H1 (cell line): Measurements from ENCODE around the gene PRCD. TPM values are rescaled to one million over a fixed set of nuclear protein-coding genes. Genes with fewer than 3 reads are reported as not detected.

Source experiments
- CTCF ChIA-PET: fragments of 300-600 bp; sonication (Branson Sonifier 250); formaldehyde crosslinking; loops from one replicate; lab custom pipeline; 2021; ENCODE audit not compliant: partially characterized antibody; lab: Charles Lee
- POLR2A ChIA-PET: fragments of 300-600 bp; sonication (Branson Sonifier 250); formaldehyde crosslinking; loops from one replicate; lab custom pipeline; 2021; ENCODE audit warnings: inconsistent platforms; ENCODE audit not compliant: partially characterized antibody; lab: Charles Lee
- DNase-seq, 2 experiments: peaks; one replicate each; pipeline versions ENCODE4 v3.0.0 to v3.0.0-alpha.2; 2010 to 2022; ENCODE audit warnings: low spot score in 2 of 2, low read depth in 1 of 2, mixed read lengths in 1 of 2
- FAIRE-seq: peaks from 2 replicates; lab custom pipeline; 2011; peaks lifted over from hg19 to GRCh38; lab: Jason Lieb, UNC
- H2AFZ ChIP-seq: 2 replicates; pipeline ENCODE4 v1.8.1; 2012; ENCODE audit warnings: low read length, inconsistent platforms
- H2AK5ac ChIP-seq: 2 replicates; pipeline ENCODE4 v1.6.1; 2013; ENCODE audit warnings: low read depth, low read length
- H2BK120ac ChIP-seq: replicated peaks from 2 replicates; pipeline ENCODE3; 2013; ENCODE audit warnings: low read depth, low read length, inconsistent platforms
- H2BK12ac ChIP-seq: 2 replicates; pipeline ENCODE4 v1.6.1; 2013; ENCODE audit warnings: low read depth, low read length
- H2BK15ac ChIP-seq: 2 replicates; pipeline ENCODE4 v1.6.1; 2013; ENCODE audit warnings: low read length
- H2BK20ac ChIP-seq: 2 replicates; pipeline ENCODE4 v1.6.1; 2013; ENCODE audit warnings: low read length
- H2BK5ac ChIP-seq: 2 replicates; pipeline ENCODE4 v1.6.1; 2013; ENCODE audit warnings: low read depth, low read length
- H3K14ac ChIP-seq: 2 replicates; pipeline ENCODE4 v1.6.1; 2013; ENCODE audit warnings: inconsistent platforms; ENCODE audit not compliant: insufficient read length
- H3K18ac ChIP-seq: 2 replicates; pipeline ENCODE4 v1.6.1; 2013; ENCODE audit warnings: low read length; ENCODE audit errors: extremely low read depth
- H3K23ac ChIP-seq: 2 replicates; pipeline ENCODE4 v1.6.1; 2013; ENCODE audit warnings: inconsistent platforms; ENCODE audit not compliant: insufficient read length
- H3K23me2 ChIP-seq: 2 replicates; pipeline ENCODE4 v1.6.1; 2013; ENCODE audit warnings: low read depth, low read length
- H3K27ac ChIP-seq: 2 replicates; pipeline ENCODE4 v1.6.1; 2011; ENCODE audit warnings: low read depth, low read length, inconsistent platforms
- H3K27me3 ChIP-seq, 4 experiments: replicated peaks in 1 of 4; 1 replicate in 1 of 4; 2 replicates in 3 of 4; pipeline versions ENCODE4 v1.6.1 to v1.8.1; 2011 to 2013; ENCODE audit warnings: low read length in 3 of 4, mild to moderate bottlenecking in 3 of 4, inconsistent platforms in 2 of 4, mixed read lengths in 2 of 4, moderate library complexity in 1 of 4; ENCODE audit not compliant: control insufficient read depth in 3 of 4, insufficient read depth in 3 of 4; ENCODE audit errors: extremely low read depth in 1 of 4
- H3K36me3 ChIP-seq, 4 experiments: 2 replicates each; pipeline versions ENCODE4 v1.6.1 to v1.8.1; 2011 to 2013; ENCODE audit warnings: mild to moderate bottlenecking in 4 of 4, low read length in 3 of 4, moderate library complexity in 2 of 4, control low read depth in 1 of 4, inconsistent platforms in 1 of 4; ENCODE audit not compliant: insufficient read depth in 4 of 4, control insufficient read depth in 2 of 4
- H3K4ac ChIP-seq: replicated peaks from 2 replicates; pipeline ENCODE3; 2013; ENCODE audit warnings: low read length, low read depth, mixed read lengths, inconsistent platforms; ENCODE audit not compliant: insufficient read length
- H3K4me1 ChIP-seq, 4 experiments: replicated peaks in 1 of 4; 1 replicate in 1 of 4; 2 replicates in 3 of 4; pipeline versions ENCODE4 v1.6.1 to v1.8.1; 2011 to 2013; ENCODE audit warnings: low read length in 3 of 4, inconsistent platforms in 2 of 4, mixed read lengths in 1 of 4; ENCODE audit not compliant: insufficient read depth in 4 of 4, control insufficient read depth in 3 of 4
- H3K4me2 ChIP-seq, 2 experiments: 2 replicates each; pipeline versions ENCODE4 v1.6.1 to v1.8.1; 2011 to 2013; ENCODE audit warnings: low read depth in 2 of 2, low read length in 2 of 2, control low read depth in 1 of 2, inconsistent platforms in 1 of 2, mild to moderate bottlenecking in 1 of 2; ENCODE audit not compliant: insufficient read depth in 1 of 2
- H3K4me3 ChIP-seq, 4 experiments: fragments of 200-600, 300-600 bp in 1 of 4; sonication (generic), shearing (Covaris generic), sonication (Bioruptor Twin) in 1 of 4; 2 replicates each; pipeline versions ENCODE4 v1.5.1 to v1.8.1; 2011 to 2016; ENCODE audit warnings: low read length in 4 of 4, low read depth in 3 of 4, control low read depth in 2 of 4, inconsistent platforms in 2 of 4, mild to moderate bottlenecking in 2 of 4, mixed read lengths in 1 of 4, moderate library complexity in 1 of 4; ENCODE audit not compliant: insufficient read depth in 2 of 4; ENCODE audit errors: extremely low read depth in 1 of 4
- H3K56ac ChIP-seq: replicated peaks from 2 replicates; pipeline ENCODE3; 2013; ENCODE audit warnings: low read depth, mild to moderate bottlenecking, mixed read lengths, low read length, inconsistent platforms; ENCODE audit not compliant: insufficient read length
- H3K79me1 ChIP-seq: 2 replicates; pipeline ENCODE4 v1.6.1; 2013; ENCODE audit warnings: low read depth, low read length, control low read depth
- H3K79me2 ChIP-seq, 2 experiments: 2 replicates each; pipeline versions ENCODE4 v1.6.1 to v1.8.1; 2012 to 2013; ENCODE audit warnings: low read length in 2 of 2, mild to moderate bottlenecking in 2 of 2, inconsistent platforms in 1 of 2; ENCODE audit not compliant: insufficient read depth in 2 of 2, control insufficient read depth in 1 of 2
- H3K9ac ChIP-seq, 4 experiments: replicated peaks in 1 of 4; 1 replicate in 1 of 4; 2 replicates in 3 of 4; pipeline versions ENCODE4 v1.6.1 to v1.8.1; 2011 to 2013; ENCODE audit warnings: low read depth in 3 of 4, low read length in 3 of 4, control low read depth in 2 of 4, mild to moderate bottlenecking in 2 of 4, moderate library complexity in 2 of 4, inconsistent platforms in 1 of 4; ENCODE audit errors: extremely low read depth in 1 of 4
- H3K9me3 ChIP-seq, 2 experiments: 2 replicates each; pipeline versions ENCODE4 v1.6.1 to v1.8.1; 2012 to 2013; ENCODE audit warnings: mild to moderate bottlenecking in 2 of 2, moderate library complexity in 2 of 2, control low read depth in 1 of 2, inconsistent platforms in 1 of 2, low read depth in 1 of 2, low read length in 1 of 2, mixed read lengths in 1 of 2; ENCODE audit not compliant: insufficient read depth in 2 of 2
- H4K20me1 ChIP-seq, 2 experiments: replicated peaks in 1 of 2; 2 replicates each; pipeline versions ENCODE3 to v1.8.1; 2011 to 2013; ENCODE audit warnings: inconsistent platforms in 2 of 2, low read length in 2 of 2, mild to moderate bottlenecking in 1 of 2; ENCODE audit not compliant: insufficient read depth in 2 of 2, control insufficient read depth in 1 of 2
- H4K5ac ChIP-seq: 2 replicates; pipeline ENCODE4 v1.6.1; 2013; ENCODE audit warnings: low read length, low read depth, mixed read lengths, inconsistent platforms; ENCODE audit not compliant: insufficient read length
- H4K8ac ChIP-seq: 2 replicates; pipeline ENCODE4 v1.8.0; 2013; ENCODE audit warnings: mild to moderate bottlenecking, moderate library complexity, low read length, inconsistent platforms; ENCODE audit not compliant: insufficient read depth; ENCODE audit errors: extremely low read depth
- H4K91ac ChIP-seq: replicated peaks from 2 replicates; pipeline ENCODE3; 2013; ENCODE audit warnings: low read length, mixed read lengths, inconsistent platforms; ENCODE audit not compliant: insufficient read length
- JUN ChIP-seq: IDR thresholded peaks from 2 replicates; pipeline ENCODE4 v1.6.1; 2011; ENCODE audit warnings: low read depth, mild to moderate bottlenecking, improper control_type of control experiment, low read length
- KDM5A ChIP-seq: fragments of 200-600 bp; IDR thresholded peaks from 2 replicates; pipeline ENCODE4 v1.7.1; 2012; ENCODE audit warnings: mild to moderate bottlenecking, low read length, inconsistent platforms, mixed read lengths
- MAFK ChIP-seq: IDR thresholded peaks from 2 replicates; pipeline ENCODE4 v1.6.1; 2012; ENCODE audit warnings: low read depth, mild to moderate bottlenecking, improper control_type of control experiment, low read length
- POLR2AphosphoS5 ChIP-seq: IDR thresholded peaks from 2 replicates; pipeline ENCODE4 v1.6.1; 2011; ENCODE audit warnings: low read depth, low read length
- POU5F1 ChIP-seq: IDR thresholded peaks from 2 replicates; pipeline ENCODE4 v1.6.1; 2011; ENCODE audit warnings: low read depth, mild to moderate bottlenecking, low read length, moderate library complexity
- RXRA ChIP-seq: IDR thresholded peaks from 2 replicates; pipeline ENCODE4 v1.6.1; 2011; ENCODE audit warnings: low read depth, mild to moderate bottlenecking, low read length, moderate library complexity; ENCODE audit not compliant: insufficient read depth
- SIX5 ChIP-seq: IDR thresholded peaks from 2 replicates; pipeline ENCODE4 v1.6.1; 2011; ENCODE audit warnings: mild to moderate bottlenecking, low read depth, low read length
- SP2 ChIP-seq: IDR thresholded peaks from 2 replicates; pipeline ENCODE4 v1.6.1; 2012; ENCODE audit warnings: mild to moderate bottlenecking, low read length, inconsistent platforms
- SUZ12 ChIP-seq: fragments of 200-600 bp; sonication (generic); IDR thresholded peaks from 2 replicates; pipeline ENCODE4 v1.6.1; 2012; ENCODE audit warnings: mild to moderate bottlenecking, inconsistent platforms, low read length, moderate library complexity, mixed read lengths
- TAF1 ChIP-seq: IDR thresholded peaks from 2 replicates; pipeline ENCODE4 v1.6.1; 2011; ENCODE audit warnings: mild to moderate bottlenecking, low read depth, low read length
- TBP ChIP-seq: IDR thresholded peaks from 2 replicates; pipeline ENCODE4 v1.6.1; 2011; ENCODE audit warnings: low read depth, low read length, improper control_type of control experiment
- TCF12 ChIP-seq: IDR thresholded peaks from 2 replicates; pipeline ENCODE4 v1.6.1; 2011; ENCODE audit warnings: low read depth, mild to moderate bottlenecking, low read length
- WGBS, 2 experiments: shearing (Covaris generic) in 1 of 2; methylation state at CpG; one replicate each; pipeline versions ENCODE4 v1.1.6 to v1.1.7; 2013 to 2015; ENCODE audit warnings: low lambda C conversion rate in 2 of 2, mixed read lengths in 2 of 2, inconsistent platforms in 1 of 2, low coverage in 1 of 2, missing lambda C conversion rate in 1 of 2; ENCODE audit not compliant: insufficient replicate concordance in 2 of 2, insufficient coverage in 1 of 2, insufficient read length in 1 of 2; ENCODE audit errors: extremely low coverage in 1 of 2, missing lambda C conversion rate in 1 of 2; 5-methylcytosine and 5-hydroxymethylcytosine counted together
- polyA plus RNA-seq, 7 experiments: library from polyadenylated mRNA; depleted of rRNA in 3 of 7; stranded (reverse) in 5 of 7; unstranded in 2 of 7; fragments of >200 nt in 5 of 7; fragments of 200-250 nt in 2 of 7; gene quantifications; 1 replicate in 5 of 7; 2 replicates in 1 of 7; 4 replicates in 1 of 7; pipeline versions ENCODE4 v1.2.1 to v1.2.3, GENCODE V29; 2011 to 2013; ENCODE audit warnings: missing spikeins in 2 of 7, mixed read lengths in 2 of 7
- total RNA-seq: library from RNA; stranded (reverse); fragmentation: NEBNext Ultra II Directional; extraction: Animal tissue kit (Norgen Biotek cat#: 25700); gene quantifications from 2 replicates; pipeline ENCODE4 v1.2.1, GENCODE V29; 2021
- TF ChIP-seq, protein P1 (sequence below), 3 experiments: IDR thresholded peaks; 1 replicate in 2 of 3; 2 replicates in 1 of 3; pipeline versions ENCODE4 v1.5.1 to v1.6.1; 2011; ENCODE audit warnings: low read length in 3 of 3, mild to moderate bottlenecking in 3 of 3, inconsistent platforms in 2 of 3, low read depth in 1 of 3, moderate library complexity in 1 of 3; ENCODE audit not compliant: insufficient read depth in 1 of 3; ENCODE audit errors: control extremely low read depth in 1 of 3

PRCD gene
- total and polyA plus RNA-seq, 2 of the 8 experiments (the other 6 are each of a cell fraction or from before 2014, with no cell fraction given), result 0.77 to 2.1 TPM

GRCh38 chr17:76554131-76554530 lies 14.3 kb downstream of the PRCD start:
- H2AFZ ChIP-seq, result no peak overlapping the region
- no peak overlapping the region for H3K14ac ChIP-seq
- no peak overlapping the region for H3K27ac ChIP-seq
- peaks cover 2% of the 10 kb centered on the region; the same call in 1 of the 2 replicates for H3K23me2 ChIP-seq
- CTCF ChIA-PET, result interaction anchor here (0.7 to 1.5 kb wide), 7 partner anchors 8 to 128 kb away, joined by 3 to 6 read pairs (median 3); no protein-coding TSS in a partner anchor
- no peak overlapping the region for H3K9ac ChIP-seq
- H3K4me2 ChIP-seq, result no peak overlapping the region
- H2BK15ac ChIP-seq, result no peak overlapping the region
- H3K56ac ChIP-seq, result no peak overlapping the region
- peaks cover 0 to 5% (median 3%) of the 10 kb centered on the region in 4 experiments; a peak in 5 of 7 replicates for H3K4me1 ChIP-seq
- no peak overlapping the region for H4K91ac ChIP-seq
- POLR2A ChIA-PET, result interaction anchor here (1.6 kb wide), 1 partner anchor 12 kb away, joined by 4 read pairs; no protein-coding TSS in a partner anchor
- H2BK20ac ChIP-seq, result no peak overlapping the region
- H3K27me3 ChIP-seq, result no peaks in the 10 kb centered on the region
- no peak for FAIRE-seq
- no peaks in the 10 kb centered on the region for H4K20me1 ChIP-seq
- no peak overlapping the region for H2BK12ac ChIP-seq
- H3K9me3 ChIP-seq, result no peaks in the 10 kb centered on the region
- no peak overlapping the region for H3K4me3 ChIP-seq
- no peak overlapping the region for H3K23ac ChIP-seq
- H3K79me1 ChIP-seq, result no peaks in the 10 kb centered on the region
- no peak overlapping the region for H3K4ac ChIP-seq
- no peak overlapping the region for H4K5ac ChIP-seq
- WGBS, 2 experiments, result 83% methylated on average over 6 of the region's 6 CpGs; no CpG with 5 or more reads in 1 of the 2 experiments
- H3K36me3 ChIP-seq, result peaks cover 0 to 4% (median under 1%) of the 10 kb centered on the region in 4 experiments; a peak in 3 of 8 replicates
- DNase-seq, result no peak
- 0 out of 2 replicates have a peak overlapping the region, but pooled peaks have one; percentile 66 for H2BK5ac ChIP-seq
- peaks cover 13 to 16% of the 10 kb centered on the region in 2 experiments for H3K79me2 ChIP-seq
- no peak overlapping the region for H4K8ac ChIP-seq
- H3K18ac ChIP-seq, result no peak overlapping the region
- H2BK120ac ChIP-seq, result no peak overlapping the region
- H2AK5ac ChIP-seq, result no peak overlapping the region
- TF ChIP-seq JUN (no peak), POLR2AphosphoS5 (no peak), MAFK (no peak), SP2 (no peak), SIX5 (no peak), TBP (no peak), RXRA (no peak), POU5F1 (no peak), TAF1 (no peak), KDM5A (no peak), SUZ12 (no peak), TCF12 (no peak)
- TF ChIP-seq, protein P1, sequence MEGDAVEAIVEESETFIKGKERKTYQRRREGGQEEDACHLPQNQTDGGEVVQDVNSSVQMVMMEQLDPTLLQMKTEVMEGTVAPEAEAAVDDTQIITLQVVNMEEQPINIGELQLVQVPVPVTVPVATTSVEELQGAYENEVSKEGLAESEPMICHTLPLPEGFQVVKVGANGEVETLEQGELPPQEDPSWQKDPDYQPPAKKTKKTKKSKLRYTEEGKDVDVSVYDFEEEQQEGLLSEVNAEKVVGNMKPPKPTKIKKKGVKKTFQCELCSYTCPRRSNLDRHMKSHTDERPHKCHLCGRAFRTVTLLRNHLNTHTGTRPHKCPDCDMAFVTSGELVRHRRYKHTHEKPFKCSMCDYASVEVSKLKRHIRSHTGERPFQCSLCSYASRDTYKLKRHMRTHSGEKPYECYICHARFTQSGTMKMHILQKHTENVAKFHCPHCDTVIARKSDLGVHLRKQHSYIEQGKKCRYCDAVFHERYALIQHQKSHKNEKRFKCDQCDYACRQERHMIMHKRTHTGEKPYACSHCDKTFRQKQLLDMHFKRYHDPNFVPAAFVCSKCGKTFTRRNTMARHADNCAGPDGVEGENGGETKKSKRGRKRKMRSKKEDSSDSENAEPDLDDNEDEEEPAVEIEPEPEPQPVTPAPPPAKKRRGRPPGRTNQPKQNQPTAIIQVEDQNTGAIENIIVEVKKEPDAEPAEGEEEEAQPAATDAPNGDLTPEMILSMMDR (IDR thresholded peaks at IDR 0.05; ENCODE audit: control extremely low read depth in 1 of 3, insufficient read depth in 1 of 3, low read depth in 1 of 3, low read length in 3 of 3), result no peak
